RWPE1 (cell line): ENCODE measurements around the gene FTCD.

ENCODE experiments used
- CTCF ChIA-PET: fragments of 350-600 bp; sonication (Branson Sonifier 250); formaldehyde crosslinking; extraction: SDS; loops from one replicate; lab custom pipeline; 2021; lab: Yijun Ruan, JAX
- POLR2A ChIA-PET: fragments of 400-600 bp; formaldehyde crosslinking; extraction: SDS; loops from one replicate; lab custom pipeline; 2020; ENCODE audit warnings: antibody characterized with exemption; ENCODE audit not compliant: low non-redundant PET; lab: Yijun Ruan, JAX
- DNase-seq: peaks from one replicate; pipeline ENCODE4 v3.0.0; 2012; ENCODE audit warnings: low spot score
- H3K27ac ChIP-seq: fragments of 450-650 bp; 2 replicates; pipeline ENCODE4 v1.5.1; 2017
- CTCF ChIP-seq: fragments of 450-650 bp; conservative IDR thresholded peaks from 2 replicates; pipeline ENCODE4 v1.5.1; 2017; ENCODE audit warnings: low read depth, mild to moderate bottlenecking

The FTCD gene

GRCh38 chr21:46121286-46122221 lies 33.8 kb downstream of the FTCD start:
- POLR2A ChIA-PET: no interaction called here
- H3K27ac ChIP-seq: peak overlapping the region; percentile 32
- no peak for DNase-seq
- TF ChIP-seq CTCF: no peak
- CTCF ChIA-PET: interaction anchor here (0.7 to 1.7 kb wide), 4 partner anchors 22 to 898 kb away, joined by 3 to 6 read pairs (median 5); no protein-coding TSS in a partner anchor

GRCh38 chr21:46120301-46121285 lies 34.8 kb downstream of the FTCD start:
- ChIA-PET POLR2A (no interaction called here), CTCF (interaction anchor here (1.7 kb wide), 1 partner anchor 147 kb away, joined by 6 read pairs; no protein-coding TSS in a partner anchor)
- no peak overlapping the region for H3K27ac ChIP-seq
- no peak for TF ChIP-seq CTCF
- no peak for DNase-seq

- ChIA-PET CTCF (interaction anchor here (1.7 kb wide), 1 partner anchor 146 kb away, joined by 6 read pairs; no protein-coding TSS in a partner anchor), POLR2A (no interaction called here)
- no peak for TF ChIP-seq CTCF
- H3K27ac ChIP-seq: no peak overlapping the region
- no peak for DNase-seq
These were observed 35.6 kb downstream of the FTCD start for GRCh38 chr21:46119637-46120271.

GRCh38 chr21:46119144-46119636 lies 36.2 kb downstream of the FTCD start:
- TF ChIP-seq CTCF: no peak
- no peak for DNase-seq
- no peak overlapping the region for H3K27ac ChIP-seq
- ChIA-PET POLR2A (no interaction called here), CTCF (no interaction called here)

GRCh38 chr21:46118316-46119143 lies 36.8 kb downstream of the FTCD start:
- TF ChIP-seq CTCF: no peak
- no peak overlapping the region for H3K27ac ChIP-seq
- no peak for DNase-seq
- ChIA-PET CTCF (no interaction called here), POLR2A (no interaction called here)
